GM12878 (cell line): ENCODE results near the gene CA9. TPM values are rescaled to one million over a fixed set of nuclear protein-coding genes. Genes with fewer than 3 reads are reported as not detected.

Source experiments
- ATAC-seq: fragments of 200-7000 bp; cut with Tn5 transposase; 3 replicates; pipeline ENCODE4 v1.9.1; 2020; ENCODE audit warnings: mild to moderate bottlenecking, moderate library complexity
- BruUV-seq: library from RNA; stranded (reverse); fragments of 400-500 nt; replicated peaks from 2 replicates; lab custom pipeline; 2021; lab: Mats Ljungman, UMichigan
- CTCF ChIA-PET: fragments of 300-600 bp; sonication (Branson Sonifier 250); formaldehyde crosslinking; extraction: SDS; loops from one replicate; lab custom pipeline; 2021; ENCODE audit warnings: inconsistent platforms; lab: Yijun Ruan, JAX
- POLR2A ChIA-PET: fragments of 350-600 bp; formaldehyde crosslinking; extraction: SDS; loops from one replicate; lab custom pipeline; 2021; ENCODE audit warnings: inconsistent platforms; lab: Charles Lee
- RAD21 ChIA-PET: fragments of 300-600 bp; sonication (Branson Sonifier 250); formaldehyde crosslinking; loops from one replicate; lab custom pipeline; 2023; ENCODE audit warnings: antibody characterized with exemption; ENCODE audit not compliant: unreplicated experiment; lab: Charles Lee
- SMC1A ChIA-PET: fragments of 300-600 bp; sonication (Branson Sonifier 250); formaldehyde crosslinking; loops from one replicate; lab custom pipeline; 2023; ENCODE audit not compliant: unreplicated experiment, uncharacterized antibody; lab: Charles Lee
- DNase-seq: peaks from one replicate; pipeline ENCODE4 v3.0.0-alpha.2; 2011; ENCODE audit warnings: low read depth, low spot score
- FAIRE-seq: peaks from 3 replicates; lab custom pipeline; 2011; peaks lifted over from hg19 to GRCh38; lab: Jason Lieb, UNC
- H2AFZ ChIP-seq: 2 replicates; pipeline ENCODE4 v1.6.0; 2011; ENCODE audit warnings: low read depth, low read length, control low read depth; ENCODE audit not compliant: control insufficient read depth
- H3K27ac ChIP-seq: 2 replicates; pipeline ENCODE4 v1.5.1; 2011; ENCODE audit warnings: control low read depth; ENCODE audit not compliant: control insufficient read depth, insufficient read depth
- H3K27me3 ChIP-seq, 2 experiments: replicated peaks in 1 of 2; 2 replicates each; pipeline versions ENCODE4 v1.6.0 to v1.6.1; 2011; ENCODE audit warnings: low read length in 1 of 2; ENCODE audit not compliant: control insufficient read depth in 2 of 2, insufficient read depth in 2 of 2
- H3K36me3 ChIP-seq, 2 experiments: 2 replicates each; pipeline ENCODE4 v1.5.1; 2011; ENCODE audit warnings: low read length in 1 of 2; ENCODE audit not compliant: control insufficient read depth in 2 of 2, insufficient read depth in 2 of 2
- H3K4me1 ChIP-seq: 2 replicates; pipeline ENCODE4 v1.6.1; 2011; ENCODE audit warnings: mild to moderate bottlenecking, low read length, moderate library complexity, mixed read lengths; ENCODE audit not compliant: control insufficient read depth, insufficient read depth
- H3K4me2 ChIP-seq: 2 replicates; pipeline ENCODE4 v1.6.0; 2011; ENCODE audit warnings: control low read depth; ENCODE audit not compliant: control insufficient read depth, insufficient read depth
- H3K4me3 ChIP-seq: fragments of 200-600 bp; sonication (generic); 2 replicates; pipeline ENCODE4 v1.5.1; 2016
- H3K79me2 ChIP-seq: 2 replicates; pipeline ENCODE4 v1.6.0; 2011; ENCODE audit warnings: low read length; ENCODE audit not compliant: control insufficient read depth, insufficient read depth
- H3K9ac ChIP-seq: 2 replicates; pipeline ENCODE4 v1.8.0; 2011; ENCODE audit warnings: low read length, control low read depth, mixed read lengths; ENCODE audit not compliant: control insufficient read depth, insufficient read depth
- H3K9me3 ChIP-seq: replicated peaks from 3 replicates; pipeline ENCODE4 v1.5.1; 2011; ENCODE audit warnings: mild to moderate bottlenecking, low read length; ENCODE audit not compliant: control insufficient read depth, insufficient read depth
- H4K20me1 ChIP-seq: 2 replicates; pipeline ENCODE4 v1.6.0; 2011; ENCODE audit not compliant: control insufficient read depth, insufficient read depth
- BCLAF1 ChIP-seq: fragments of 450-650 bp; IDR thresholded peaks from 2 replicates; pipeline ENCODE4 v1.6.1; 2017; ENCODE audit warnings: antibody characterized with exemption, mild to moderate bottlenecking, moderate library complexity
- CREM ChIP-seq: IDR thresholded peaks from 2 replicates; pipeline ENCODE4 v1.6.1; 2014; ENCODE audit warnings: antibody characterized with exemption, low read depth
- NFXL1 ChIP-seq: fragments of 450-650 bp; IDR thresholded peaks from 2 replicates; pipeline ENCODE4 v1.6.1; 2017; ENCODE audit warnings: antibody characterized with exemption, mild to moderate bottlenecking, borderline replicate concordance
- PAX5 ChIP-seq: IDR thresholded peaks from 2 replicates; pipeline ENCODE4 v1.6.1; 2011; ENCODE audit warnings: low read depth, low read length, borderline replicate concordance
- PBX3 ChIP-seq: IDR thresholded peaks from 2 replicates; pipeline ENCODE4 v1.6.1; 2011; ENCODE audit warnings: mild to moderate bottlenecking, low read depth, low read length, moderate library complexity; ENCODE audit not compliant: insufficient replicate concordance
- POLR2A ChIP-seq: IDR thresholded peaks from 2 replicates; pipeline ENCODE4 v1.6.1; 2011; ENCODE audit warnings: low read depth, mild to moderate bottlenecking, low read length
- RAD51 ChIP-seq: fragments of 450-650 bp; IDR thresholded peaks from 2 replicates; pipeline ENCODE4 v1.6.1; 2016; ENCODE audit warnings: moderate library complexity, mild to moderate bottlenecking, inconsistent platforms
- WGBS: methylation state at CpG from one replicate; pipeline ENCODE4 v1.1.6; 2016; ENCODE audit warnings: low lambda C conversion rate; ENCODE audit not compliant: insufficient replicate concordance, insufficient coverage; ENCODE audit errors: missing lambda C conversion rate; 5-methylcytosine and 5-hydroxymethylcytosine counted together
- in situ Hi-C: fragments of 300-500 bp; cut with MboI; formaldehyde crosslinking; loops from 9 replicates; pipeline ENCODE4 v1.14.3; 2018; ENCODE audit warnings: mixed read lengths
- intact Hi-C: fragments of 100-400 bp; cut with micrococcal nuclease; formaldehyde crosslinking; loops from one replicate; pipeline ENCODE4 v1.14.2; 2022; ENCODE audit not compliant: unreplicated experiment
- polyA plus RNA-seq, 11 experiments: library from polyadenylated mRNA; depleted of rRNA in 4 of 11; unstranded in 6 of 11; stranded (reverse) in 5 of 11; fragments of >200 nt; fragmentation: Nextera tagmentation in 4 of 11; fragmentation: Illumina TruSeq in 1 of 11; extraction: Ambion mirVana in 4 of 11; extraction: Trizol in 1 of 11; gene quantifications; 1 replicate in 1 of 11; 2 replicates in 10 of 11; pipeline versions ENCODE4 v1.2.1 to v1.2.3, GENCODE V29; 2011 to 2016; ENCODE audit warnings: inconsistent platforms in 2 of 11, missing spikeins in 2 of 11, low read depth in 1 of 11
- total RNA-seq, 4 experiments: library from RNA; depleted of rRNA in 3 of 4; stranded (reverse); fragments of >200 nt in 3 of 4; fragmentation: Illumina TruSeq in 1 of 4; extraction: Trizol in 1 of 4; gene quantifications; 2 replicates each; pipeline versions ENCODE4 v1.2.1 to v1.2.3, GENCODE V29; 2013 to 2021
- TF ChIP-seq, protein P1 (sequence below): fragments of 450-650 bp; IDR thresholded peaks from 2 replicates; pipeline ENCODE4 v1.6.1; 2017; ENCODE audit warnings: borderline replicate concordance
- TF ChIP-seq, protein P2 (sequence below): fragments of 450-650 bp; formaldehyde crosslinking; IDR thresholded peaks from 2 replicates; pipeline ENCODE4 v1.4.0; 2022; ENCODE audit warnings: mild to moderate bottlenecking, moderate library complexity

Gene CA9
- total and polyA plus RNA-seq, 10 of the 15 experiments (the other 5 are each of a cell fraction or from before 2014, with no cell fraction given) = 0.53 to 6.6 (median 1.2) TPM

GRCh38 chr9:35719546-35719945 is 45.8 kb downstream of the CA9 start (continued):
- TF ChIP-seq, protein P1, sequence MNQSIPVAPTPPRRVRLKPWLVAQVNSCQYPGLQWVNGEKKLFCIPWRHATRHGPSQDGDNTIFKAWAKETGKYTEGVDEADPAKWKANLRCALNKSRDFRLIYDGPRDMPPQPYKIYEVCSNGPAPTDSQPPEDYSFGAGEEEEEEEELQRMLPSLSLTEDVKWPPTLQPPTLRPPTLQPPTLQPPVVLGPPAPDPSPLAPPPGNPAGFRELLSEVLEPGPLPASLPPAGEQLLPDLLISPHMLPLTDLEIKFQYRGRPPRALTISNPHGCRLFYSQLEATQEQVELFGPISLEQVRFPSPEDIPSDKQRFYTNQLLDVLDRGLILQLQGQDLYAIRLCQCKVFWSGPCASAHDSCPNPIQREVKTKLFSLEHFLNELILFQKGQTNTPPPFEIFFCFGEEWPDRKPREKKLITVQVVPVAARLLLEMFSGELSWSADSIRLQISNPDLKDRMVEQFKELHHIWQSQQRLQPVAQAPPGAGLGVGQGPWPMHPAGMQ = no peak

- in situ Hi-C loops = loop anchor here (5.0 kb wide), 1 partner anchor 56 kb away; the partner anchor contains the start of gene ARHGEF39
- TF ChIP-seq NFXL1 (no peak), RAD51 (no peak), BCLAF1 (no peak), PAX5 (no peak), CREM (no peak), POLR2A (no peak), PBX3 (no peak)
- TF ChIP-seq, protein P2, sequence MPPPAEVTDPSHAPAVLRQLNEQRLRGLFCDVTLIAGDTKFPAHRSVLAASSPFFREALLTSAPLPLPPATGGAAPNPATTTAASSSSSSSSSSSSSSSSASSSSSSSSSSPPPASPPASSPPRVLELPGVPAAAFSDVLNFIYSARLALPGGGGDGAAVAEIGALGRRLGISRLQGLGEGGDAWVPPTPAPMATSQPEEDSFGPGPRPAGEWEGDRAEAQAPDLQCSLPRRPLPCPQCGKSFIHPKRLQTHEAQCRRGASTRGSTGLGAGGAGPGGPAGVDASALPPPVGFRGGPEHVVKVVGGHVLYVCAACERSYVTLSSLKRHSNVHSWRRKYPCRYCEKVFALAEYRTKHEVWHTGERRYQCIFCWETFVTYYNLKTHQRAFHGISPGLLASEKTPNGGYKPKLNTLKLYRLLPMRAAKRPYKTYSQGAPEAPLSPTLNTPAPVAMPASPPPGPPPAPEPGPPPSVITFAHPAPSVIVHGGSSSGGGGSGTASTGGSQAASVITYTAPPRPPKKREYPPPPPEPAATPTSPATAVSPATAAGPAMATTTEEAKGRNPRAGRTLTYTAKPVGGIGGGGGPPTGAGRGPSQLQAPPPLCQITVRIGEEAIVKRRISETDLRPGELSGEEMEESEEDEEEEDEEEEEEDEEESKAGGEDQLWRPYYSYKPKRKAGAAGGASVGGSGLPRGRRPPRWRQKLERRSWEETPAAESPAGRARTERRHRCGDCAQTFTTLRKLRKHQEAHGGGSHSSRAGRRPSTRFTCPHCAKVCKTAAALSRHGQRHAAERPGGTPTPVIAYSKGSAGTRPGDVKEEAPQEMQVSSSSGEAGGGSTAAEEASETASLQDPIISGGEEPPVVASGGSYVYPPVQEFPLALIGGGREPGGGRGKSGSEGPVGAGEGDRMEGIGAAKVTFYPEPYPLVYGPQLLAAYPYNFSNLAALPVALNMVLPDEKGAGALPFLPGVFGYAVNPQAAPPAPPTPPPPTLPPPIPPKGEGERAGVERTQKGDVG = no peak
- no peak overlapping the region for H3K4me2 ChIP-seq
- CTCF ChIA-PET = interaction anchor here (0.9 kb wide), 1 partner anchor 11 kb away, joined by 3 read pairs; no protein-coding TSS in a partner anchor
- H3K9ac ChIP-seq = no peak overlapping the region
- peaks cover 48 to 52% of the 10 kb centered on the region in 2 experiments for H3K36me3 ChIP-seq
- SMC1A ChIA-PET = no interaction called here
- POLR2A ChIA-PET = no interaction called here
- FAIRE-seq (no peak), ATAC-seq (no peak), DNase-seq (no peak)
- H3K27me3 ChIP-seq = no peaks in the 10 kb centered on the region
- BruUV-seq = no TSS peak
- peaks cover 13% of the 10 kb centered on the region for H3K4me1 ChIP-seq
- WGBS = 69% methylated on average over 2 of the region's 2 CpGs
- no peak overlapping the region for H3K27ac ChIP-seq
- H3K79me2 ChIP-seq = peaks cover 28% of the 10 kb centered on the region
- no peak overlapping the region for H3K4me3 ChIP-seq
- H4K20me1 ChIP-seq = no peaks in the 10 kb centered on the region
- no peaks in the 10 kb centered on the region for H3K9me3 ChIP-seq
- intact Hi-C loops = loop anchor here (10.0 kb wide), 1 partner anchor 649 kb away; the partner anchor contains the start of genes FANCG and VCP
- H2AFZ ChIP-seq = no peak overlapping the region
- RAD21 ChIA-PET = no interaction called here
These were observed 49.7 kb downstream of the CA9 start for GRCh38 chr9:35723426-35723825.
